BE2C (cell line): ENCODE data around the gene IL21R.

Experiments
- DNase-seq: peaks from one replicate; pipeline ENCODE4 v3.0.0-alpha.2; 2020
- H3K27me3 ChIP-seq: fragments of 250-450 bp; sonication (Bioruptor Pico); 2 replicates; pipeline ENCODE4 v1.5.1; 2020; ENCODE audit warnings: mild to moderate bottlenecking
- H3K36me3 ChIP-seq: fragments of 250-450 bp; sonication (Bioruptor Pico); 2 replicates; pipeline ENCODE4 v1.5.1; 2020; ENCODE audit warnings: mild to moderate bottlenecking
- H3K4me1 ChIP-seq: fragments of 250-450 bp; sonication (Bioruptor Pico); 2 replicates; pipeline ENCODE4 v1.5.1; 2020
- H3K4me3 ChIP-seq: 2 replicates; pipeline ENCODE4 v1.5.1; 2011; ENCODE audit warnings: low read depth, low read length
- H3K9me3 ChIP-seq: fragments of 250-450 bp; sonication (Bioruptor Pico); 2 replicates; pipeline ENCODE4 v1.5.1; 2020
- CTCF ChIP-seq: IDR thresholded peaks from 2 replicates; pipeline ENCODE4 v1.5.1; 2012; ENCODE audit warnings: mild to moderate bottlenecking, low read depth, low read length

Gene IL21R

GRCh38 chr16:27378871-27379481 lies 23.0 kb upstream of the IL21R start:
- no peaks in the 10 kb centered on the region for H3K4me1 ChIP-seq
- H3K36me3 ChIP-seq, result no peaks in the 10 kb centered on the region
- H3K9me3 ChIP-seq, result no peaks in the 10 kb centered on the region
- no peak overlapping the region for H3K4me3 ChIP-seq
- no peak for TF ChIP-seq CTCF
- H3K27me3 ChIP-seq, result no peaks in the 10 kb centered on the region
- no peak for DNase-seq

DNA sequence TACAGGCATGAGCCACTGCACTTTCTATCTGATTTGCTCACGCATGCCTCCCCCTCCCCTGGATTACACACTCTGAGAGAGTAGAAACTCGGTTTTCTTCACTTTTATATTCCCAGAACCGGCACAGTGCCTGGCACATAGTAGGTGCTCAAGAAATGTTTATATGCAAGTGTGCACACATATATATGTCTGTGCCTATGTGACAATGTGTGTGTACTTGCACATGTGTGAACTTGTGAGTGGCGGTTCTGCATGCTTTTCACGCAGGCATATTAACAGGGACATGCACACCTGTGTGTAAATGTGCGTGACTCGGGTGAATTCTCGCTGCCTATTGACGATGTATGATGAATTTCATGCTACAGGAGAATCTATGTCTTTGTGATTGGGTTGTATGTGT lies 22.1 kb upstream of the IL21R start:
- no peak for DNase-seq
- Histone ChIP-seq H3K36me3 (no peaks in the 10 kb centered on the region), H3K27me3 (no peaks in the 10 kb centered on the region), H3K4me1 (no peaks in the 10 kb centered on the region), H3K4me3 (no peak overlapping the region), H3K9me3 (no peaks in the 10 kb centered on the region)
- no peak for TF ChIP-seq CTCF

DNA sequence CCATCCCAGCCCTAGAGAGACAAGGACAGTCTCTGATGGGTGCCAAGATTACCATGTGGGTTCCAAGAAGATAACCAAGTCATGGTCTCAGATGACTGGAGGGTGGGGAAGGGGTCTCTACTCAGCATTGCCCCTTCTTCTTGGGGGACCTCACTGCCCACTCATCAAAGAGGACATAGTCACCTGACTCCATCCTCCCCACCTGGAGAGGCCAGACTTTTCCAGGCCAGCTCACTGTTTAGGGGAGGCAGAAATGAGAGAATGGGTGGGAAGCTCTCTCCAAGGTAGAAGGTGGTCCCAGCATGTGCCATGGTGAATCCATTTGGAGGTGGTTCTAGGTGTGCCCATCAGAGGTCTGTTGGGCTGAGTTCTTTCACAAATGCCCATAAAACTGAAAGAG lies 20.7 kb upstream of the IL21R start:
- DNase-seq, result no peak
- no peak for TF ChIP-seq CTCF
- H3K4me3 ChIP-seq, result no peak overlapping the region
- no peaks in the 10 kb centered on the region for H3K27me3 ChIP-seq
- no peaks in the 10 kb centered on the region for H3K9me3 ChIP-seq
- H3K4me1 ChIP-seq, result no peaks in the 10 kb centered on the region
- H3K36me3 ChIP-seq, result no peaks in the 10 kb centered on the region

- TF ChIP-seq CTCF, result no peak
- DNase-seq, result no peak
- Histone ChIP-seq H3K36me3 (no peaks in the 10 kb centered on the region), H3K4me1 (no peaks in the 10 kb centered on the region), H3K4me3 (no peak overlapping the region), H3K27me3 (no peaks in the 10 kb centered on the region), H3K9me3 (no peaks in the 10 kb centered on the region)
Observed at GRCh38 chr16:27381974-27382855, 19.8 kb upstream of the IL21R start.

- H3K4me1 ChIP-seq, result no peaks in the 10 kb centered on the region
Observed at GRCh38 chr16:27383556-27384243, 18.3 kb upstream of the IL21R start.

More at GRCh38 chr16:27383556-27384243, 18.3 kb upstream of the IL21R start:
- DNase-seq, result no peak
- no peak for TF ChIP-seq CTCF
- H3K9me3 ChIP-seq, result no peaks in the 10 kb centered on the region
- no peaks in the 10 kb centered on the region for H3K27me3 ChIP-seq
- H3K4me3 ChIP-seq, result no peak overlapping the region
- no peaks in the 10 kb centered on the region for H3K36me3 ChIP-seq
